ENCODE data around the gene PTPRM.

- TF ChIP-seq CTCF (IDR thresholded peaks at IDR 0.05; ENCODE audit: borderline replicate concordance, extremely low read depth, low read length, poor library complexity, severe bottlenecking) (no peak), EZH2 (IDR thresholded peaks at IDR 0.05; ENCODE audit: borderline replicate concordance, low read depth, low read length, severe bottlenecking) (no peak)
Measured at GRCh38 chr18:7898181-7898580, 331.1 kb downstream of the PTPRM start.

Data from DND-41 (cell line).